Activated CD8-positive, alpha-beta T cell treated with anti-CD3 and anti-CD28 coated beads, Interleukin-2, amount 10 ng/mL, durations not matched to agents 7 days and 5 days (primary cell): ENCODE measurements around the gene CYP1B1. TPM values are rescaled to one million over a fixed set of nuclear protein-coding genes. Genes with fewer than 3 reads are reported as not detected.
"Not testable (repeated sequence)": the region's sequence is repeated elsewhere in the genome, so short reads cannot be mapped to it uniquely, and the experiment has no call there.

Experiments
- ATAC-seq: fragments of 150-1000 bp; cut with Tn5 transposase; one replicate; pipeline ENCODE4 v1.10.0; 2021; ENCODE audit warnings: moderate library complexity
- CTCF ChIA-PET: fragments of 350-600 bp; sonication (Branson Sonifier 250); formaldehyde crosslinking; loops from one replicate; lab custom pipeline; 2021; ENCODE audit warnings: antibody characterized with exemption; lab: Charles Lee
- POLR2A ChIA-PET: fragments of 350-600 bp; sonication (Branson Sonifier 250); formaldehyde crosslinking; loops from one replicate; lab custom pipeline; 2021; ENCODE audit warnings: antibody characterized with exemption; lab: Charles Lee
- DNase-seq: peaks from one replicate; pipeline ENCODE4 v3.0.0-alpha.2; 2020
- H3K27ac Mint-ChIP-seq: one replicate; pipeline ENCODE4 v1.8.0; 2021; ENCODE audit warnings: mild to moderate bottlenecking, mixed read lengths
- H3K27me3 Mint-ChIP-seq: one replicate; pipeline ENCODE4 v1.8.0; 2021; ENCODE audit warnings: low read depth, mixed read lengths
- H3K36me3 Mint-ChIP-seq: one replicate; pipeline ENCODE4 v1.8.0; 2021; ENCODE audit warnings: low read depth, mixed read lengths
- H3K4me1 Mint-ChIP-seq: one replicate; pipeline ENCODE4 v1.8.0; 2021; ENCODE audit warnings: low read depth, mixed read lengths
- H3K4me3 Mint-ChIP-seq: one replicate; pipeline ENCODE4 v1.8.0; 2021; ENCODE audit warnings: mild to moderate bottlenecking, mixed read lengths
- H3K9me3 Mint-ChIP-seq: one replicate; pipeline ENCODE4 v1.8.0; 2022; ENCODE audit warnings: mixed read lengths; ENCODE audit not compliant: insufficient read depth
- total RNA-seq, 2 experiments: library from RNA; stranded (reverse); gene quantifications; one replicate each; pipeline ENCODE4 v1.2.3, GENCODE V29; 2021

The CYP1B1 gene
- total RNA-seq, 2 experiments from 2014 or later, result 1.9 to 2.3 TPM

DNA sequence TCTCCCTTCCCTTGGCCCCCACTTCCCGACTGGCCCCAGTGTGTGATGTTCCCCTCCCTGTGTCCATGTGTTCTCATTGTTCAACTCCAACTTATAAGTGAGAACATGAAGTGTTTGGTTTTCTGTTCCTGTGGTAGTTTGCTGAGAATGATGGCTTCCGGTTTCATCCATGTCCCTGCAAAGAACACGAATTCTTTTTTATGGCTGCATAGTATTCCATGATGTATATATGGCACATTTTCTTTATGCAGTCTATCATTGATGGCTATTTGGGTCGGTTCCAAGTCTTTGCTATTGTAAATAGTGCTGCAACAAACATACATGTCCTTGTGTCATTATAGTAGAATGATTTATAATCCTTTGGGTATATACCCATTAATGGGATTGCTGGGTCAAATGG, 35.4 kb upstream of the CYP1B1 start:
- H3K4me3 Mint-ChIP-seq, POLR2A ChIA-PET, DNase-seq, CTCF ChIA-PET, H3K36me3 Mint-ChIP-seq, H3K9me3 Mint-ChIP-seq, ATAC-seq, H3K27ac Mint-ChIP-seq: not testable (repeated sequence)
- Mint-ChIP-seq H3K27me3 (peaks cover 11% of the 10 kb centered on the region), H3K4me1 (peaks cover 15% of the 10 kb centered on the region)

DNA sequence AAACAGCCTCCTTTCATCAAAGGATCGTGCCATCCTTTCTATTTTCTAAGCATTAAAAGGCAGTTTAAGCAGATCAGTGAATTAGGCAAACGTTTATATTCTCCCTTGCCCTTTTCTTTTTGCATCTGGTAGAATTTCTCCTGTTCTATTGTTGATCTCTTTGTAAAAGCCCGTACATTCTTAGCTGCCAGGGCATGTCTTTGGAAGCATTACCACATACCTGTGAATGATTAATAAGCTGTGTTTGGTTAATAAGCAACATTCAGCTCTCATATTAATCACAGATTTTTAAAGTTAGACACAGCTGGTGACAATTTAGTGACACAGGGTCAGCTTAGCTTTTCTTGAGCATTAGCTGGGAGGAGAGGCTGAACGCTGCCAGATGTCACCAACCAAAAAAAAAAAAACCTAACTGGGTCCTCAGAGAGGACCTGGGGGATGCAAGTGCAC, 33.8 kb upstream of the CYP1B1 start:
- no peak overlapping the region for H3K27ac Mint-ChIP-seq
- CTCF ChIA-PET, result no interaction called here

DNA sequence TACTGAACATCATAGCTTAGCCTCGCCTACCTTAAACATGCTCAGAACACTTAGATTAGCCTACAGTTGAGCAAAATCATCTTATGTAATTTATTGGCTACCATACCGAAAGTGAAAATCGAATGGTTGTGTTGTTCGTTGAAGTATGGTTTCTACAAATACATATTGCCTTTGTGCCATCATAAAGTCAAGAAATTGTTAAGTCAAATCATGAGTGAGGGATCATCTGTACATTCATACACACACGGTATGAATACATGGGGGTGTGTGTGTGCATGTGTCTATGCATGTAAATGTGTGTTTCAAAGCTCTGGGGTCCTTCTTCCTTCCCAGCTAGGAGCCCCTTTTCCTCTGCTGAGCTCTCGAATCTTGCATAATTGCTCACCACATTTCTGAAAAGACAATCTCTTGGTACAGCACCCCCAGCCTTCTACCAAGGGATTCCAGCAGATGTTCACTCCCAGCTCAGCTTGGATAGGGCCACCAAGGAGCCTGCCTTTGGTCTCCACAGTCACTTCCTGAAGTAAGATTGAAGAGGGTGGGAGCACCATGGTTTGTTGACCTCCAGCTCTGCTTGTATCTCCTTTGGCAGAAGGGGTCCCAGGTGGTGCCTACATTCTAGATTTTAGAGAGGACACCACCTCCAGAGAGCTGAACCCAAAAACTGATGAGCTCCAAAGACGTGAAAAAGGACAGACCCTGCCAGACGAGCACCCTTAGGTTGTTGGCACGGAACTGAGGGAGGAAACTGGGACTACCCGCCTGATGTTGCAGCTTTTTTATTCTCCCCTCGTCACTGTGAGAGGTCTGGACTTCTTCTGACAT, 33.2 kb upstream of the CYP1B1 start:
- H3K27me3 Mint-ChIP-seq, result peaks cover 11% of the 10 kb centered on the region
- peaks cover 16% of the 10 kb centered on the region for H3K4me1 Mint-ChIP-seq
- no peak overlapping the region for H3K4me3 Mint-ChIP-seq
- DNase-seq (no peak), ATAC-seq (no peak)
- POLR2A ChIA-PET, result no interaction called here
- no peak overlapping the region for H3K27ac Mint-ChIP-seq
- H3K9me3 Mint-ChIP-seq, result no peaks in the 10 kb centered on the region
- H3K36me3 Mint-ChIP-seq, result no peaks in the 10 kb centered on the region
- CTCF ChIA-PET, result no interaction called here

More for the DNA sequence above, 33.8 kb upstream of the CYP1B1 start:
- no peak for DNase-seq
- Mint-ChIP-seq H3K36me3 (no peaks in the 10 kb centered on the region), H3K9me3 (no peaks in the 10 kb centered on the region), H3K27me3 (peaks cover 11% of the 10 kb centered on the region), H3K4me1 (peaks cover 17% of the 10 kb centered on the region), H3K4me3 (no peak overlapping the region)
- no peak for ATAC-seq
- POLR2A ChIA-PET, result no interaction called here

DNA sequence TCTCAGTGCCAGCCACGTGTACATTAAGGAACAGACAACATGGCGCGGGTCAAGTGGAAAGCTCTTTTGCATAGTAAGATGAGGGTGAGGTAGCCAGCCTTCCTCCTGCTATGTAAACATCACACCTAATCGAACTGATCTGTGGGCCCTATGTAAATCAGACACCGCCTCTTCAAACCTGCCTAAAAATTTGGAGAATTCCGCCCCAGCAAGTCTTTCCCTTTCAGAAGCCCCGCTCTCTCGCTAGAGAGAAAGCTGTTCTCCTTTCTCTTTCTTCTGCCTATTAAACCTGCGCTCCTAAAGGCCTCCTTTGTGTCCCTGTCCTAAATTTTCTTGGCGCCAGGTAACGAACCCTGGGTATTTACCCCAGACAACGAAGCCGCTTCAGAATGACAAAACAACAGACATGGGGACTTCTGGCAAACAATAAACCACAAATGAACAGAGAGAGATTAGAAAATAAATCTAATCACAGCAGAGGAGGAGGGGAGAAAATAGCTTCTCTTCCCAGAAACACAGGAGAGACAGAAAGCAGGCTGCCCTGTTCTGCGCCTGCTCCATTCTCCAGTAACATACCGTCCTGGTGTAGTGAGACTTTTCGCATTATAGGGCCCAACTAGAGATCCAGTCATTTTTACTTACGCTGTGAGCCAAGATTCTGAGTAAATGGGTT, 31.9 kb upstream of the CYP1B1 start:
- peaks cover 11% of the 10 kb centered on the region for H3K27me3 Mint-ChIP-seq
- ChIA-PET CTCF (interaction anchor here (1.0 kb wide), 1 partner anchor 32 kb away, joined by 4 read pairs; the partner anchor contains the start of gene CYP1B1), POLR2A (no interaction called here)
- no peak overlapping the region for H3K27ac Mint-ChIP-seq
- ATAC-seq (no peak), DNase-seq (no peak)
- H3K4me1 Mint-ChIP-seq, result peaks cover 16% of the 10 kb centered on the region
- H3K36me3 Mint-ChIP-seq, result no peaks in the 10 kb centered on the region
- H3K9me3 Mint-ChIP-seq, result no peaks in the 10 kb centered on the region
- H3K4me3 Mint-ChIP-seq, result no peak overlapping the region

DNA sequence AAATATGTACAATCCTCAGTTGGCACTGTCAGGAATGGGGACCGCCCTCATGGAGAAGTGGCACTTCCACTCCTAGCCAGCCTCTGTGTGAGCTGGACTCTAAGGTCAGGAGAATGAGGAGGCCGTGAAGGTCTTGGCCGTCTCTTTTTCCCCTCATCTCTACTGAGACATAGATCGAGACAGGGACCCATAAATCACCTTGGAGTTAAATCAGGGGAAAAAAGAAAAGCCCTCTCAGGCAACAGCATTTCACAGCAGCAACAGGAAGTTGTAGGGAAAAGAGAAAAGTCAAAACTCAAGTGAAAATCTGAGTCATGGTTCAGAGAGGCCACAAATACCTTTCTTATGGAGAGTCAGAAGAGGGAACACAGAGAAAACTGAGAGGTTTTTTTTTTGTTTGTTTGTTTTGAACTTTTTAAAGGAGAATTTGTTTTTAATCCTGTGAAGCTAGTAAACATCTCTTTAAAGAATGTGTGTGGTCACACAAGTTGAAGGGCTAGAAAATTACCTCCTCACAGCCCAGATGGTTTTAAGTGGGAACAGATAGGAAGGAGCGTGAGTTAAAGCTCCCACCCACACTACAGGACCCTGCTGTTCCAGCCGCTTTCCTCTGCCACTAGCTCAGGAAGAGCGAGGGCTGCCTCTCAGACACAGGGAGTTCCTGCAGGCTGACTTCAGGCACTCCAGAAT, 30.6 kb upstream of the CYP1B1 start:
- Mint-ChIP-seq H3K27ac (no peak overlapping the region), H3K9me3 (no peaks in the 10 kb centered on the region), H3K27me3 (peaks cover 13% of the 10 kb centered on the region), H3K36me3 (no peaks in the 10 kb centered on the region), H3K4me3 (no peak overlapping the region), H3K4me1 (peaks cover 16% of the 10 kb centered on the region)
- POLR2A ChIA-PET, result no interaction called here
- ATAC-seq, result no peak
- CTCF ChIA-PET, result interaction anchor here (1.0 to 1.3 kb wide), 3 partner anchors 9 to 30 kb away, joined by 3 to 4 read pairs (median 4); partner anchors contain the start of gene CYP1B1
- DNase-seq, result no peak

DNA sequence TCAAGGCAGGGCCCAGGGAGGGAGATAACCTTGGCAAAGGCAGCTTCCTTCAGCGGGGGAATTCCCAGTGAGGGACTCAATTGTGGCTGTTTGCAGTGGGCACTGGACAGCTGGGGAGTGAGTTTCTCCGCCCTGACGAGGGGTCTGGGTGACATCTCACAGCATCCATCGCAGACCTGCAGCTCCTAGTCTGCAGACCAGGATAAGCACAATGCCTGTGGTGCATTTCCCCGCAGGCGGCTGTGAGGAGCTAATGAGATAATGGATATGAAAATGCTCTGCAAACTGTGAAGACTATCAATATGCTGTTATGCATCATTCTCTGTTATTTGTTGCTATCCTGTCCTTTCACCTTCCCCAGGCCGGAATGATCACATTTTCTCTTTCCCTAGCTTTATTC, 30.0 kb upstream of the CYP1B1 start:
- ChIA-PET CTCF (interaction anchor here (1.3 kb wide), 1 partner anchor 10 kb away, joined by 4 read pairs; no protein-coding TSS in a partner anchor), POLR2A (no interaction called here)
- Mint-ChIP-seq H3K4me3 (no peak overlapping the region), H3K36me3 (no peaks in the 10 kb centered on the region), H3K4me1 (peaks cover 16% of the 10 kb centered on the region), H3K9me3 (no peaks in the 10 kb centered on the region), H3K27me3 (peaks cover 12% of the 10 kb centered on the region), H3K27ac (no peak overlapping the region)
- no peak for ATAC-seq
- no peak for DNase-seq

DNA sequence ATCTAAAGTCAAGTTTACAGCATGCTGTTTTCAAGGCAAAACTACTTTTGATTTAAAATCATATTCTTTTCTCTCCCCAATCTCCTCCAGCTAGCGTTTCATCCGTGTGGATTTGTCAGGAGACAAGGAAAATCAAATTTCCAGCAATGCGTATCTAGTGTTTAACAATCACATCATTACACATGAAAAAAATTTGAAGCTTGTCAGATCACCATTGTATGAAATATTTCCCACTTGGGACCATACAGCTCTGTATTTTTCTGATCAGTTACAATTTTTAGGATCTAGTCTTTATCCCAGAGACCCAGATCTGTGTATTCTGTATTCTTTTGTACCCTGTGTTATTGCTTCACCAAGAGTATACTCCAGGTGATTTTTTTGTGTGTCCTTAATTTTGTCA, 28.6 kb upstream of the CYP1B1 start:
- Mint-ChIP-seq H3K36me3 (no peaks in the 10 kb centered on the region), H3K27ac (no peak overlapping the region), H3K4me1 (peaks cover 16% of the 10 kb centered on the region), H3K4me3 (no peak overlapping the region), H3K27me3 (peaks cover 23% of the 10 kb centered on the region), H3K9me3 (no peaks in the 10 kb centered on the region)
- ChIA-PET CTCF (interaction anchor here (1.3 kb wide), 1 partner anchor 9 kb away, joined by 3 read pairs; no protein-coding TSS in a partner anchor), POLR2A (no interaction called here)
- DNase-seq, result no peak
- ATAC-seq, result no peak

DNA sequence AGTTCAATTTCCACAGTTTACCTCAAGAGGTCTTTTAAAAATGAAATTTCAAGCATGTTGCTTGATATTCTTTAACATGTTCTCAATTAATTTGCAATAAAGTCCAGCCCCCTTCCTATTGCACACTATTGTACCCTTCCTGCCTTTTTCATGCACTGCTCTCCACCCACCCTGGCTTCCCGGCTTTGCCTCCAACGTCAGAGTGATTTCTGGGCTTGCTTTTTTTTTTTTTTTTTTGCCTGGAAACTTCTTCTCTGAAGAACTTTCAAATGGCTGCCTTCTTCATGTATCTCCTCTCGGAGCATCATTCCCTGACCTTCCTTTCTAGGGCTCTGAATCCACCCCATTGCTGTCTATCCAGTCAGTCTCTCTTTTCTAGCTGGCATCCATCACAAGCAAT, 24.4 kb upstream of the CYP1B1 start:
- Mint-ChIP-seq H3K27ac (no peak overlapping the region), H3K27me3 (peaks cover 53% of the 10 kb centered on the region), H3K4me1 (peaks cover 30% of the 10 kb centered on the region), H3K36me3 (no peaks in the 10 kb centered on the region), H3K4me3 (no peak overlapping the region), H3K9me3 (no peaks in the 10 kb centered on the region)
- ATAC-seq (no peak), DNase-seq (no peak)
- POLR2A ChIA-PET, result no interaction called here
- CTCF ChIA-PET, result no interaction called here

DNA sequence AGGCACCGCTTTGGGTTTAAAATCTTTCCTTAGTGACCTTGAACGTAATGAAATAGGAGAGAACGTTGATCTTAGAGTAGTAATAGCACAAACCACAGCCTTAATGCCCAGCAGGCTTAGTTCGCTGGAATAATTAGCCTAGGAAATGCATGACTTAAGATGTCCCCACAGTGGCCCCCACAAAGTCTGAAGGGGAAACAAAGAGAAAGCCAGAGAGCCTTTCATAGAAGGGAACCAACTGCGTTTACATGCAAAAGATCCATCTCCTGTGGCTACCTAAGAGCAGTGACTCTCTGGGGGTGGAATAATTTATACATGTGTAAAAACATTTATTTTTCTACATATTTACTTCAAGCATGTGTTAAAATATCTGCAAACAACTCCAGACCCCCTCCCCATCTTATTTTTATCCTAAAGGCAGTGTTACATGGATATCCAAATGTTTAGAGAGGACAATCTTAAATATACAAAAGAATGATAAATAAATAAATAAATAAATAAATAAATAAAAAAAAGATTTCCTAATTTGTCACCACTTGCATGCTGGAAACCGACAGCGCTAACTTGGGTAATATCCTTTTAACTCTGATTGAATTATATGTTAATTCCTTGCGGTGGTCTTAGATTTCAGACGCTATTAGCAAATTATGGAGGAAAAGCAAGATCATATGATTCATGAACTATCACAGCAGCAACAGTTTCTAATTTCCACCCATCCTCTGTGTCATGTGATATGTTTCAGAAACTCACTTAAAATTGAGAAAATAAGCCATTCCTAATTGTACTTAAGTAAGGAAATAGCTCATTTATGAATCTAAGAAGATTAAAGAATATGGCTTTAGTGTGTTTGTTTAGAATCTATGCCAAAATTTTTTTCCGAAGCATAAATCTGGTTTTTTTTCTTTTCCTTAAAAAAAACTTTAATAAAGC, 23.4 kb upstream of the CYP1B1 start:
- H3K4me1 Mint-ChIP-seq, result peaks cover 30% of the 10 kb centered on the region
- H3K27me3 Mint-ChIP-seq, result peaks cover 54% of the 10 kb centered on the region
- no peak overlapping the region for H3K27ac Mint-ChIP-seq
- DNase-seq (no peak), ATAC-seq (no peak)
- H3K9me3 Mint-ChIP-seq, result no peaks in the 10 kb centered on the region
- ChIA-PET CTCF (no interaction called here), POLR2A (no interaction called here)
- H3K4me3 Mint-ChIP-seq, result no peak overlapping the region
- no peaks in the 10 kb centered on the region for H3K36me3 Mint-ChIP-seq

DNA sequence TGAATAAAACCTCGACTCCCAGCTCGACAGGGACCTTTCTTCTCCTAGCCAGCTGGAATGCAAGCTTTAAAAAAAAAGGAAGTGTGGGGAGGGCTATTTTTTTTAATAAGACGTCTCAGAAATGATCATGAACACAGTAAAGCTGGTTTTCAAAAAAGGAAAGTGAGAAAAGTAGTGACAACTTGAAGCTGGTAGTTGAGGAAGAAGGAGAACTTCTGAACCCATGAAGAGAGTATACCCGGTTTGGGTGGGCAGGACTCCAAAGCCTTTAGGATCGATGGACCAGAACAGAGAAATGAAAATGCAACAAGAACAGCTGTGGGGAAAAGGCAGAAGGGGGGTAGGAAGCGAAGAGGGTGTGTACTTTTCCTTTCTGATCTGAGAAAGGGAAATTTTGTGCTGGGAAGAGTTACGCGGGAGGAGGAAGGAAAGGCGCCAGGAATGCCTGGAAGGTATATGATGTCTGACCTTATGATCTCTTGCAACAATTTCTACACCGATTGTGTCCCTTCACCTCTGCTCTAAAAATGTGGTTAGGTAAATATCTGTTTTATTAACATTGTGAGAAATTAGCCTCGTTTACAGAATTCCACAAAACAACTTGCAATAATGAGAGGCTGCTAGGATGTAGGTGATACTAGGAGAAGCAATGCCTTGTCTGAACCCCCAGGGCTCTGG, 22.6 kb upstream of the CYP1B1 start:
- no peaks in the 10 kb centered on the region for H3K9me3 Mint-ChIP-seq
- H3K4me3 Mint-ChIP-seq, result no peak overlapping the region
- no peak overlapping the region for H3K27ac Mint-ChIP-seq
- H3K27me3 Mint-ChIP-seq, result peaks cover 54% of the 10 kb centered on the region
- H3K4me1 Mint-ChIP-seq, result peaks cover 32% of the 10 kb centered on the region
- no peak for DNase-seq
- ChIA-PET POLR2A (no interaction called here), CTCF (interaction anchor here (1.1 to 1.4 kb wide), 2 partner anchors 22 to 409 kb away, joined by 3 read pairs; no protein-coding TSS in a partner anchor)
- no peak for ATAC-seq
- no peaks in the 10 kb centered on the region for H3K36me3 Mint-ChIP-seq
